SK-N-SH (cell line): Measurements from ENCODE around the gene IARS2.

Experiments used
- CTCF ChIP-seq: fragments of 200-600 bp; sonication (generic); IDR thresholded peaks from 2 replicates; pipeline ENCODE4 v1.6.1; 2017; ENCODE audit warnings: antibody characterized with exemption, mild to moderate bottlenecking, moderate library complexity
- MEF2A ChIP-seq: IDR thresholded peaks from 2 replicates; pipeline ENCODE4 v1.4.0; 2012; ENCODE audit warnings: low read depth, borderline replicate concordance
- POLR2AphosphoS5 ChIP-seq: IDR thresholded peaks from 2 replicates; pipeline ENCODE4 v1.6.1; 2012; ENCODE audit warnings: low read depth, low read length
- TAF1 ChIP-seq: IDR thresholded peaks from 2 replicates; pipeline ENCODE4 v1.6.1; 2012; ENCODE audit warnings: low read depth, mild to moderate bottlenecking, low read length, moderate library complexity, borderline replicate concordance

GRCh38 chr1:220144051-220144450 is 50.1 kb downstream of the IARS2 start:
- TF ChIP-seq TAF1: no peak
- no peak for TF ChIP-seq MEF2A
- no peak for TF ChIP-seq CTCF
- TF ChIP-seq POLR2AphosphoS5: no peak
